HUES64 (cell line): ENCODE measurements around the gene GXYLT2.
A peak's percentile ranks its signal among the peaks of the same experiment; 100 is the strongest.

ENCODE experiments used
- H3K27ac ChIP-seq: 2 replicates; pipeline ENCODE4 v1.7.0; 2013; ENCODE audit warnings: low read depth, low read length, inconsistent platforms
- H3K27me3 ChIP-seq: 2 replicates; pipeline ENCODE4 v1.6.1; 2013; ENCODE audit warnings: mild to moderate bottlenecking, low read length; ENCODE audit not compliant: insufficient read depth
- H3K36me3 ChIP-seq: 2 replicates; pipeline ENCODE4 v1.6.1; 2013; ENCODE audit warnings: mild to moderate bottlenecking, low read length; ENCODE audit not compliant: insufficient read depth
- H3K4me1 ChIP-seq: 2 replicates; pipeline ENCODE4 v1.6.1; 2013; ENCODE audit warnings: mild to moderate bottlenecking, low read length, moderate library complexity; ENCODE audit not compliant: insufficient read depth
- H3K4me3 ChIP-seq: 2 replicates; pipeline ENCODE4 v1.5.1; 2013; ENCODE audit warnings: mild to moderate bottlenecking, low read length, moderate library complexity
- H3K9ac ChIP-seq: 2 replicates; pipeline ENCODE4 v1.6.1; 2013; ENCODE audit warnings: mild to moderate bottlenecking, low read depth, low read length
- H3K9me3 ChIP-seq: 2 replicates; pipeline ENCODE4 v1.6.1; 2013; ENCODE audit warnings: low read depth, low read length; ENCODE audit not compliant: insufficient read depth
- WGBS: fragments of 150-250, 120-280 bp; methylation state at CpG from one replicate; pipeline ENCODE4 v1.1.7; 2013; ENCODE audit warnings: missing lambda C conversion rate; 5-methylcytosine and 5-hydroxymethylcytosine counted together

GXYLT2 gene

GRCh38 chr3:72862314-72863090, 25.3 kb upstream of the GXYLT2 start:
- Histone ChIP-seq H3K27ac (no peak overlapping the region), H3K27me3 (no peaks in the 10 kb centered on the region), H3K36me3 (no peaks in the 10 kb centered on the region), H3K4me3 (no peak overlapping the region), H3K4me1 (no peaks in the 10 kb centered on the region), H3K9ac (no peak overlapping the region), H3K9me3 (no peaks in the 10 kb centered on the region)
- WGBS, result 82% methylated on average over 7 of the region's 7 CpGs

- WGBS, result 90% methylated on average over 5 of the region's 5 CpGs
- H3K27me3 ChIP-seq, result peaks cover 15% of the 10 kb centered on the region
- H3K9me3 ChIP-seq, result no peaks in the 10 kb centered on the region
- H3K4me1 ChIP-seq, result no peaks in the 10 kb centered on the region
- no peak overlapping the region for H3K9ac ChIP-seq
- H3K27ac ChIP-seq, result no peak overlapping the region
- H3K36me3 ChIP-seq, result no peaks in the 10 kb centered on the region
- no peak overlapping the region for H3K4me3 ChIP-seq
Measured at GRCh38 chr3:72872183-72872582, 15.7 kb upstream of the GXYLT2 start.

GRCh38 chr3:72887343-72887704, 522 bp upstream of the GXYLT2 start:
- WGBS, result 9% methylated on average over 7 of the region's 7 CpGs
- peaks cover 28% of the 10 kb centered on the region for H3K4me1 ChIP-seq
- no peaks in the 10 kb centered on the region for H3K36me3 ChIP-seq
- H3K9me3 ChIP-seq, result 0 out of 2 replicates have a peak, but pooled peaks cover 6% of the 10 kb centered on the region
- H3K4me3 ChIP-seq, result peak overlapping the region; percentile 78
- H3K27me3 ChIP-seq, result peaks cover 76% of the 10 kb centered on the region
- no peak overlapping the region for H3K27ac ChIP-seq
- peak overlapping the region; percentile 30; the same call in 1 of the 2 replicates for H3K9ac ChIP-seq

GRCh38 chr3:72888546-72889309, 882 bp downstream of the GXYLT2 start:
- no peak overlapping the region for H3K27ac ChIP-seq
- H3K36me3 ChIP-seq, result no peaks in the 10 kb centered on the region
- 1% methylated on average over 21 of the region's 21 CpGs for WGBS
- H3K4me3 ChIP-seq, result peak overlapping the region; percentile 78
- H3K9me3 ChIP-seq, result 0 out of 2 replicates have a peak, but pooled peaks cover 3% of the 10 kb centered on the region
- H3K9ac ChIP-seq, result peak overlapping the region; percentile 49
- H3K4me1 ChIP-seq, result peaks cover 28% of the 10 kb centered on the region
- peaks cover 81% of the 10 kb centered on the region for H3K27me3 ChIP-seq

GRCh38 chr3:72889310-72890165, 1.7 kb downstream of the GXYLT2 start:
- H3K27me3 ChIP-seq, result peaks cover 77% of the 10 kb centered on the region
- no peak overlapping the region for H3K9ac ChIP-seq
- WGBS, result 60% methylated on average over 13 of the region's 13 CpGs
- H3K4me1 ChIP-seq, result peaks cover 28% of the 10 kb centered on the region
- no peak overlapping the region for H3K27ac ChIP-seq
- no peaks in the 10 kb centered on the region for H3K36me3 ChIP-seq
- H3K4me3 ChIP-seq, result peak overlapping the region; percentile 78
- H3K9me3 ChIP-seq, result no peaks in the 10 kb centered on the region

GRCh38 chr3:72890166-72890925, 2.5 kb downstream of the GXYLT2 start:
- 89% methylated on average over 10 of the region's 10 CpGs for WGBS
- Histone ChIP-seq H3K9ac (no peak overlapping the region), H3K27me3 (peaks cover 76% of the 10 kb centered on the region), H3K36me3 (no peaks in the 10 kb centered on the region), H3K27ac (no peak overlapping the region), H3K4me1 (peaks cover 28% of the 10 kb centered on the region), H3K9me3 (no peaks in the 10 kb centered on the region), H3K4me3 (no peak overlapping the region)

GRCh38 chr3:72891053-72891855, 3.4 kb downstream of the GXYLT2 start:
- peaks cover 28% of the 10 kb centered on the region for H3K4me1 ChIP-seq
- H3K9ac ChIP-seq, result no peak overlapping the region
- H3K27ac ChIP-seq, result no peak overlapping the region
- peaks cover 67% of the 10 kb centered on the region for H3K27me3 ChIP-seq
- H3K4me3 ChIP-seq, result no peak overlapping the region
- WGBS, result 64% methylated on average over 7 of the region's 8 CpGs
- H3K36me3 ChIP-seq, result no peaks in the 10 kb centered on the region
- H3K9me3 ChIP-seq, result no peaks in the 10 kb centered on the region

GRCh38 chr3:72892081-72892775, 4.4 kb downstream of the GXYLT2 start:
- Histone ChIP-seq H3K9me3 (no peaks in the 10 kb centered on the region), H3K4me3 (no peak overlapping the region), H3K27me3 (peaks cover 58% of the 10 kb centered on the region), H3K36me3 (no peaks in the 10 kb centered on the region), H3K4me1 (peaks cover 23% of the 10 kb centered on the region), H3K27ac (no peak overlapping the region), H3K9ac (no peak overlapping the region)
- WGBS, result 100% methylated on average over 4 of the region's 4 CpGs

- no peaks in the 10 kb centered on the region for H3K9me3 ChIP-seq
- H3K27me3 ChIP-seq, result peaks cover 52% of the 10 kb centered on the region
- peaks cover 18% of the 10 kb centered on the region for H3K4me1 ChIP-seq
- H3K9ac ChIP-seq, result no peak overlapping the region
- H3K36me3 ChIP-seq, result no peaks in the 10 kb centered on the region
- WGBS, result 51% methylated on average over 4 of the region's 4 CpGs
- no peak overlapping the region for H3K27ac ChIP-seq
- no peak overlapping the region for H3K4me3 ChIP-seq
Measured at GRCh38 chr3:72892870-72893269, 5.0 kb downstream of the GXYLT2 start.
